Osteoblast (primary cell): ENCODE measurements around the gene ZG16. TPM values are rescaled to one million over a fixed set of nuclear protein-coding genes. Genes with fewer than 3 reads are reported as not detected.
"Not testable (repeated sequence)": the region's sequence is repeated elsewhere in the genome, so short reads cannot be mapped to it uniquely, and the experiment has no call there.

ENCODE experiments used
- DNase-seq: peaks from one replicate; pipeline ENCODE4 v3.0.0; 2011; ENCODE audit warnings: low spot score, mixed read lengths; ENCODE audit not compliant: insufficient read length; ENCODE audit errors: missing footprints
- H2AFZ ChIP-seq: 2 replicates; pipeline ENCODE4 v1.6.0; 2011; ENCODE audit warnings: mild to moderate bottlenecking, low read length
- H3K27ac ChIP-seq: 2 replicates; pipeline ENCODE4 v1.5.1; 2011; ENCODE audit warnings: mild to moderate bottlenecking, low read depth, low read length, moderate library complexity
- H3K27me3 ChIP-seq: 2 replicates; pipeline ENCODE4 v1.6.0; 2012; ENCODE audit warnings: mild to moderate bottlenecking, control low read depth, inconsistent platforms, low read length, moderate library complexity; ENCODE audit not compliant: insufficient read depth
- H3K36me3 ChIP-seq: 2 replicates; pipeline ENCODE4 v1.5.1; 2011; ENCODE audit warnings: mild to moderate bottlenecking, low read length, control low read depth, moderate library complexity; ENCODE audit not compliant: insufficient read depth
- H3K4me1 ChIP-seq: 2 replicates; pipeline ENCODE4 v1.5.1; 2011; ENCODE audit warnings: mild to moderate bottlenecking, low read length, control low read depth, moderate library complexity; ENCODE audit not compliant: insufficient read depth
- H3K4me2 ChIP-seq: 2 replicates; pipeline ENCODE4 v1.6.0; 2011; ENCODE audit warnings: mild to moderate bottlenecking, low read length; ENCODE audit not compliant: insufficient read depth
- H3K4me3 ChIP-seq: fragments of 200-600 bp; sonication (generic); 3 replicates; pipeline ENCODE4 v1.5.1; 2012; ENCODE audit warnings: mild to moderate bottlenecking, low read length, inconsistent platforms; ENCODE audit not compliant: insufficient read depth
- H3K79me2 ChIP-seq: 2 replicates; pipeline ENCODE4 v1.6.0; 2012; ENCODE audit warnings: mild to moderate bottlenecking, low read length, control low read depth, inconsistent platforms; ENCODE audit not compliant: insufficient read depth
- H3K9me3 ChIP-seq: 2 replicates; pipeline ENCODE4 v1.5.1; 2011; ENCODE audit warnings: low read depth, low read length, control low read depth
- H4K20me1 ChIP-seq: 2 replicates; pipeline ENCODE4 v1.6.0; 2012; ENCODE audit warnings: mild to moderate bottlenecking, low read length, control low read depth; ENCODE audit not compliant: insufficient read depth
- total RNA-seq: library from RNA; depleted of rRNA; stranded (reverse); fragments of >200 nt; gene quantifications from 2 replicates; pipeline ENCODE4 v1.2.3, GENCODE V29; 2012
- TF ChIP-seq, protein P1 (sequence below): IDR thresholded peaks from 2 replicates; pipeline ENCODE4 v1.5.1; 2011; ENCODE audit warnings: mild to moderate bottlenecking, low read depth, low read length, moderate library complexity; ENCODE audit errors: extremely low read depth

ZG16 gene
- total RNA-seq, 1 donor, result not detected

GRCh38 chr16:29738514-29738913 is 39.5 kb upstream of the ZG16 start:
- no peaks in the 10 kb centered on the region for H4K20me1 ChIP-seq
- H3K4me2 ChIP-seq, result no peak overlapping the region
- no peaks in the 10 kb centered on the region for H3K9me3 ChIP-seq
- H3K36me3 ChIP-seq, result no peaks in the 10 kb centered on the region
- H3K4me1 ChIP-seq, result no peaks in the 10 kb centered on the region
- H2AFZ ChIP-seq, result no peak overlapping the region
- H3K27me3 ChIP-seq, result peaks cover 14% of the 10 kb centered on the region
- H3K4me3 ChIP-seq, result no peak overlapping the region
- TF ChIP-seq, protein P1, sequence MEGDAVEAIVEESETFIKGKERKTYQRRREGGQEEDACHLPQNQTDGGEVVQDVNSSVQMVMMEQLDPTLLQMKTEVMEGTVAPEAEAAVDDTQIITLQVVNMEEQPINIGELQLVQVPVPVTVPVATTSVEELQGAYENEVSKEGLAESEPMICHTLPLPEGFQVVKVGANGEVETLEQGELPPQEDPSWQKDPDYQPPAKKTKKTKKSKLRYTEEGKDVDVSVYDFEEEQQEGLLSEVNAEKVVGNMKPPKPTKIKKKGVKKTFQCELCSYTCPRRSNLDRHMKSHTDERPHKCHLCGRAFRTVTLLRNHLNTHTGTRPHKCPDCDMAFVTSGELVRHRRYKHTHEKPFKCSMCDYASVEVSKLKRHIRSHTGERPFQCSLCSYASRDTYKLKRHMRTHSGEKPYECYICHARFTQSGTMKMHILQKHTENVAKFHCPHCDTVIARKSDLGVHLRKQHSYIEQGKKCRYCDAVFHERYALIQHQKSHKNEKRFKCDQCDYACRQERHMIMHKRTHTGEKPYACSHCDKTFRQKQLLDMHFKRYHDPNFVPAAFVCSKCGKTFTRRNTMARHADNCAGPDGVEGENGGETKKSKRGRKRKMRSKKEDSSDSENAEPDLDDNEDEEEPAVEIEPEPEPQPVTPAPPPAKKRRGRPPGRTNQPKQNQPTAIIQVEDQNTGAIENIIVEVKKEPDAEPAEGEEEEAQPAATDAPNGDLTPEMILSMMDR, result no peak
- no peaks in the 10 kb centered on the region for H3K79me2 ChIP-seq
- no peak for DNase-seq
- no peak overlapping the region for H3K27ac ChIP-seq

DNA sequence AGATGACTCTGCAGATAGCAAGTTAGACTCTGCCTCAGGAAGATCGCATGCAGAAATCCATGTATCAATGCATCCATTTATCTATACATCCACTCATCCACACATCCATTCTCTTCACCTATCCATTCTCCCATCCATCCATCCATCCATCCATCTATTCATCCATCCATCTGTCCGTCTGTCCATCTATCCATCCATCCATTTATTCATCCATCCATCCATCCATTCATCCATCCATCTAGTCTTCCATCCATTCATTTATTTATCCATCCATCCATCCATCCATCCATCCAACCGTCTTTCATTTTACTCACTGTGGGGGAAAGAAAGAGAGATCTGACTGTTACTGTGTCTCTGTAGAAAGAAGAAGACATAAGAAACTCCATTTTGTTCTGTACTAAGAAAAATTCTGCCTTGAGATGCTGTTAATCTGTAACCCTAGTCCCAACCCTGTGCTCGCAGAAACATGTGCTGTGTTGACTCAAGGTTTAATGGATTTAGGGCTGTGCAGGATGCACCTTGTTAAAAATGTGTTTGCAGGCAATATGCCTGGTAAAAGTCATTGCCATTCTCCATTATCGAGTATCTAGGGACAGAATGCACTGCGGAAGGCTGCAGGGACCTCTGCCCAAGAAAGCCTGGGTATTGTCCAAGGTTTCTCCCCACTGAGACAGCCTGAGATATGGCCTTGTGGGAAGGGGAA is 38.0 kb upstream of the ZG16 start:
- not testable (repeated sequence) for DNase-seq, H3K4me2 ChIP-seq, H4K20me1 ChIP-seq, H3K9me3 ChIP-seq, H3K36me3 ChIP-seq, H3K79me2 ChIP-seq, H3K27ac ChIP-seq, H2AFZ ChIP-seq, H3K4me1 ChIP-seq, H3K4me3 ChIP-seq
- peaks cover 14% of the 10 kb centered on the region for H3K27me3 ChIP-seq

- not testable (repeated sequence) for DNase-seq, H3K27ac ChIP-seq, H3K36me3 ChIP-seq
Observed at GRCh38 chr16:29740630-29741015, 37.4 kb upstream of the ZG16 start.

DNA sequence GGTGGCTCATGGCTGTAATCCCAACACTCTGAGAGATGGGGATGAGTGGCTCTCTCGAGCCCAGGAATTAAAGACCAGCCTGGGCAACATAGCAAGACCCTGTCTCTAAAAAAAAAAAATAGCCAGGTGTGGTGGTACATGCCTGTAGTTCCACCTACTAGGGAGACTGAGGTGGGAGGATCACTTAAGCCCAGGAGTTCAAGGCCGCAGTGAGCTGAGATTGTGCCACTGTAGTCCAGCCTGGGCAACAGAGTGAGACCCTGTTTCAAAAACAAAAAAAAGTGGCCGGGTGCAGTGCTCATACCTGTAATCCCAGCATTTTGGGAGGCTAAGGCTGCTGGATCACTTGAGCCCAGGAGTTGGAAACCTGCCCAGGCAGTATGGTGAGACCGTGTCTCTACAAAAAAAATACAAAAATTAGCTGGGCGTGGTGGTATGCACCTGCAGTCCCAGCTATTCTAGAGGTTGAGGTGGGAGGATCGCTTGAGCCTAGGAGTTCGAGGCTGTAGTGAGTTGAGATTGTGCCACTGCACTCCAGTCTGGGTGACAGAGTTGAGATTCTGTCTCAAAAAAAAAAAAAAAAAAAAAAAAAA is 35.3 kb upstream of the ZG16 start:
- Histone ChIP-seq H3K9me3 (no peaks in the 10 kb centered on the region), H3K4me3 (no peak overlapping the region), H2AFZ (no peak overlapping the region), H3K27me3 (peaks cover 3% of the 10 kb centered on the region), H3K4me1 (no peaks in the 10 kb centered on the region), H4K20me1 (no peaks in the 10 kb centered on the region), H3K4me2 (no peak overlapping the region), H3K79me2 (no peaks in the 10 kb centered on the region), H3K36me3 (no peaks in the 10 kb centered on the region), H3K27ac (no peak overlapping the region)
- TF ChIP-seq, protein P1, result no peak
- DNase-seq, result no peak

More at GRCh38 chr16:29740630-29741015, 37.4 kb upstream of the ZG16 start:
- H3K4me3 ChIP-seq, H3K4me2 ChIP-seq, H3K79me2 ChIP-seq, H3K9me3 ChIP-seq, H2AFZ ChIP-seq, H3K4me1 ChIP-seq, H4K20me1 ChIP-seq: not testable (repeated sequence)
- H3K27me3 ChIP-seq, result peaks cover 14% of the 10 kb centered on the region

GRCh38 chr16:29743475-29743826 is 34.6 kb upstream of the ZG16 start:
- Histone ChIP-seq H3K4me2 (no peak overlapping the region), H3K4me3 (no peak overlapping the region), H3K36me3 (no peaks in the 10 kb centered on the region), H3K27me3 (no peaks in the 10 kb centered on the region), H3K27ac (no peak overlapping the region), H3K9me3 (no peaks in the 10 kb centered on the region), H3K4me1 (no peaks in the 10 kb centered on the region), H4K20me1 (no peaks in the 10 kb centered on the region), H3K79me2 (no peaks in the 10 kb centered on the region), H2AFZ (no peak overlapping the region)
- TF ChIP-seq, protein P1, result no peak
- peak; percentile 59 for DNase-seq
